ENCODE data around the gene DCUN1D4.
"Not testable (repeated sequence)": the region's sequence is repeated elsewhere in the genome, so short reads cannot be mapped to it uniquely, and the experiment has no call there.

DCUN1D4 gene

DNA sequence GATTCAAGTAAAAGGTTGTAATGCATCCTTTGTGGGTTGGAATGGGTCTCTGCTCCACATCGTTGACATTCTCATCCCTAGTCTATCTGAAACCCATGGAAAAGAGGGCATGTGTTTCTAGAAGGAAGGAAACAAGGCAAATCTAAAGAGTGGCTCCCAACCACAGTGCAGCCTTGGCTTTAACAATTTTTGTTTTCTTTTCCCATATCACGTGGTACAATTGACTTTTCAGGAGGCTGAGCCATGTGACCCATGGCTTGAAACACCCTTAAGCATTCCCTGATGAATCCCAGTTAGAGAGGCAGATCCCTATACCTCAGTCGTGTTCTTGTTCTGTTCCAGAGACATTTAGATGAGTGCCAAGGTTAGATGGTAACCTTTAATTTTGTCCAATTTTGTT, 12.8 kb downstream of the DCUN1D4 start:
- DNase-seq = no peak

DNA sequence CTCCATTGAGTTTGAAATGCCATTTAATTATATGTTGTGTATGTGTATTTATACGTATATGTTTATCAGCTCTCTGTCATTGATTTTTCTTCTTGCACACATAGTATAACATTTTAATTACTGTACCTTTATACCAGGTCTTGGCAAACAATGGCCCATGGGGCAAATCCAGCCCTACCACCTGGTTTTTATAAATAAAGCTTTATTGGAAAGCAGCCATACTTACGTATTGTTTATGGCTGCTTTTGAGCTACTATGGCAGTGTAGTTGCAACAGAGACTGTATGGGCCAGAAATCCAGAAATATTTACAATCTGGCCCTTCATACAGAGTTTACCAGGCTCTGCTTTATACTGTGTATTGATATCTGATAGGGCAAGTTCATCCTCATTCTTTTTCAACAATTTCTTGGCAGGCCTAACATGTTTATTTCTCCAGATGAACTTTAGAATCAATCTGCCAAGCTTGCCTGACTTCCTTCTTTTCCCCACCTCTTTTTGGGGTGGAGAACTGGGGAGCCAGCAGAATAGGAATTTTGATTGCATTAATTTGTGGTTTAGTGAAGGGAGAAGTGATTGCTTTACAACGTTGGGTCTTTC, 15.8 kb downstream of the DCUN1D4 start:
- peak; percentile 12 to 20 for DNase-seq

DNA sequence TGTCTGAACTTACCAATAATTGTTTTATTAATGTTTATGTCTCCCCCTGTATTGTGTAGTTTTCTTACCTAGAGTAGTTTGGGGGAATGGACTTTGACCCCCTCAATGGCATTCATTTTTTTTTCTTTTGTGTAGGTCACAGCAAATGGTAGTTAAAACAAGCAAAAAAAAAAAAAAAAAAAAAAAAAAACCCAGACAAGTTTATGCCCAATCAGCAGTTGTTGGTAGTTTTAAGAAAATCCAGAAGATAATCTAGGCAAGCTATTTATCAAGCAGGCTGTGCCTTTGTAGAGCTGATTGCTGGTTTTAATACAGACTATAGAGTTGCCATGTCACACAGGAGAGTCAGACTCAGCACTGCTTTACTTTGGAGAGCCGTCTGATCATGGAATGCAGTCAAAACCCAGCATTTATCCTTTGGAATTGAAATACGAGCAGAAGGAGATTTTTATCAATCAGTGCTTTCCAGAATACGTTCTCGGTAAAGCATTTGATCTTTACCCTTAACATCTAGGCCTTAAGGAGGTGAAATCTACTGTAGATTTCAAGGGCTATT, 16.6 kb downstream of the DCUN1D4 start:
- no peak for DNase-seq

DNA sequence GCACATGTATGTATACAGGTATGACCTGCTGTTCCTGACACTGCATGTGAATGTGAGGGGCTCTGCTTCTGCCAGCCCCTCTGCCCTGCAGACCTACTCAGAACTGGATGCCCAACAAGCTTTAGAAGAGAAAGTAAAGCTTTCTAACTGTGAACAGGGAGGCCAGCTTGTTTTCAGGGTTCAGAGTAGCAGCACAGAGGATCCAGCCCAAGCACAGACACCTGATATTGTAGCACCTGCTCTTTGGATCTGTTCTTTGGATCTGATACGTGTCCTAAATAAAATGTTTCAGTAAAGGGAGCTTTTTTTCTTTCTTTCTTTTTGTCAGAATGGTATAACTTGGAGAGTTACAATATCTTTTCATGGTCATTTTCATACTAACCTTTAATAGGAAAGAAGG, 19.2 kb downstream of the DCUN1D4 start:
- DNase-seq = no peak

DNA sequence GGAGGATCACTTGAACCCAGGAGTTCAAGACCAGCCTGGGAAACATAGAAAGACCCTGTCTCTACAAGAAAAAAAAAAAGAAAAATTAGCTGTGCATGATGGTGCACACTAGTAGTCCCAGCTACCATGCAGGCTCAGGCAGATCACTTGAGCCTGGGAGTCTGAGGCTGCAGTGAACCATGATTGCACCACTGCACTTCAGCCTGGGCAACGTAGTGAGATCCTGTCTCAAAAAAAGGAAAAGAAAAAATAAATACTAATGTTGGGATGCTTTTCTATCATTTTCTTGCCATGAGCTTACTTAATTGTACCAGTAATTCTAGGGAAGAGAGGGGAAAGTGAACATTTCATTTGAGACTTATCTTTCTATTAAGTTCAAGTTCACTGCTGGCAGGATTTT, 19.8 kb downstream of the DCUN1D4 start:
- DNase-seq = no peak

DNA sequence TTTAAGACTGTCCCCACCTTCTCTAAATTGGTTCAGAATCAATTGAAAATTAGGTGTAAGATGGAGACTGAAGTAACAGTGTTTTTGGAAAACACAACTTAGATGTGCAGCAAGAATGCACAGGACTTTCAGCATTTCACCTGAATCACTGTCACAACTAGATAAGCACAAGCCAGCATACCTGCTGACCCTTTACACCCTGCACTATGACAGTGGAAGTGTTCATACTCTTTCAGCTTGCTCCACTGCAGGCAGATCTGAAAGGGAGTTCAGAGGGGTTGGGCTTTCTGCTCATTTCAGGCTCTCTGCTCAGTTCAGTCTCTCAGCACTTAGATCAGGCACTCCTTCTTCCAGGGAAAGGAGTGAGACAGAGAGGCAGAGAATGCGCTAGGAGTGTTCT, 22.8 kb downstream of the DCUN1D4 start:
- DNase-seq = no peak

DNA sequence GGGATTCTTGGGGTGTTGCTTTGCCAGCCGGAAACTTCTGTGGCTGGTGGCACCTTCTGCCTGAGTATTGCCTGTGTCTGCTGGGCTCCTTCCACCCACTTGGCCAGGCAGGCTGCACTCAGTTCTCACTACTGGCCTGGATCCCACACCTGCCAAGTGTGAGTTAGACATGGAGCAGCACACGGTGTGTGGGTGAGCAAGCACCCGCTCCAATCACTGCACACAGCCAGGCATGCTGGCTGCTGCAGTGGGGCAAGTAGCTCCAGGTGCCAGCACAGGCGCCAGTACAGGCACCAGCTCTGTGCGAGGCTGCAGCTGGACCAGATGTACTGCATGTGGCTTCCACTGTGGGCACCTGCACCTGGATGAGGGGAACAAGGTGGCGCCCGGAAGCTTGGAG, 23.9 kb downstream of the DCUN1D4 start:
- DNase-seq = no peak

DNA sequence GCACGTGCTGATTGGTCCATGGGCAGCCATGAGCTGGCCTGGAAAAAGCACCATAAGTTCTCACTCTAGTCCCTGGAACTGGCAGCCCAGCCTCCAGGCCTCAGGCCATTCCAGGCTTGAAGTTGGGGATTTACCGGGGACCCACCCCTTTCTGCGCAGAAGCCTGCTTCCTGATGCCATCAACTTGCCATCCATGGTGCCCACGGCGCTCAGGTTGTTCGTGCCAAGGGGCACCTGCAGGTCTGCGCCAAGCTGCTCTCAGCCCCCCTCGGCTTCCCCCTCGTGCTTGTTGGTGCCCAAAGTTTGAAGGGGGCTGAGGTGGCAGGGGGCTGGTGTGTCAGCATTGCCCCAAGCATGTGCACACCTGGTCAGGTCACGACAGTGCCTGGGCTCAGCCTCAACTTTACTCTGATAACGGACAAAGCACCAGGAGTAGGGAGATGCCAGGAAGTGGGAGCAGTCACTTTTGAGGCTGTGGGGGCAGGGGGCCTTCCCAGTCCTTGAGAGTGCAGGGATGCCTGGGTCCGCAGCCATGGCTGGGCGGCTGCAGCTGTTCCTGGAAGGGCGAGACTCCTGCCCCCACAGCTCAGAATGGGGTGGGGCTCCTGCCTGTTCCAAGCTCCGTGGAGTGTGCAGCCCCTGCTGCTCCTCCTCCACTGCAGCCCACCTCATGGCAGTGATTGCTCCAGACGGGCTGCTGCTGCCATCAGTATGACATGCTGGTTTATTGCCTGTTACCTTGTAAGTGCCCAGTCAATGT, 24.9 kb downstream of the DCUN1D4 start:
- DNase-seq = no peak

DNA sequence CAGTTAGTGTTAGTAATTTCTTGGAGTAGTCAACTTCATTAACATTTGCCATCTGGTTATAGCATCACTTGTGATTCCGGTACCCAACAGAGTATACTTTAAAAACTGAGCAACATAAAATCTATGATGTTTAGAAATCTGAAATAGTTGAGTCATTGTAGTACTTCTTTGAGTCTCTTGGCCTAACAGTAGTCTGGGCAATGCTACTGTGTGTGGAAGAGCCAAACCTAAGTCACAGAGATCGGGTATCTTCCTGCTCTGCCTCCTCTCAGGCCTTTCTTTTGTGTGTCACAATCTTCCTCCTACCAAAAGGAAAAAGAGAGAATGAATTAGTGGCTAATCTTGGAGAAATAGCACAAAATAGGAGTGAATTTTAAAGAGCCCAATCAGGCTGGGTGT, 25.5 kb downstream of the DCUN1D4 start:
- DNase-seq = no peak

DNA sequence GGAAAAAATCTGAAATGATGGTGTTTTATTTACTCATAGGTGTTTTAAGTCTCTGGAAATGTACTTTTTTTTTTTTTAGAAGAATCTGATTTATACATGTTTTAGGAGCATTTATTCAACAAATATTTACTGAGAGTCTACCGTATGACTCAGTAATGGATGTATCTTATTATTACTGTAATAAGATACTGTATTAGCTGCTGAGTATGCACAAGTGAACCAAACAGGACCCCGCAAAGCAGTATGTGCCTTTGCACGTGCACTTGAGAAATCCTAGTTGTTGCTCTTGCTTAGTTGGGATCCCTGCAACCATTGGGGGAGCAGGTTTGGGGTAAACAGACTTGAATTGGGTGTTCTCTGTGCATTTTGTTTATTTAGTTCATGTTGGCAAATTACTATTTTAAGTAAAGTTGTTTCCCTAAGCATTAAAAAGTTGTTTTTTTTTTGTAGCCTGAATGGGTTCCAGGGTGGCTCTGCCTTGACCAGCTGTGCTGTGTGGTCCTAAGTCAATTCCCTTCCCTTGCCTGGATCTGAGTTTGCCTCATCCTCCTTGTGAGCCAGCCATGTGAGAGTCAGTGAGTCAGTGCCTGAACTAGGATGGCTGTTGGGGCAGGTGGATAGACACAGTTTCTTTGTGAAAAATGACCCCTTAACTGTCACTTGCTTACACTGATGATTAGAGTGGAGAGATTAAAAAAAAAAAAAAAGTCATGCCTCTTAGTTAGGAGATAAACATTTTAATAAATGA, 27.7 kb downstream of the DCUN1D4 start:
- no peak for DNase-seq

DNA sequence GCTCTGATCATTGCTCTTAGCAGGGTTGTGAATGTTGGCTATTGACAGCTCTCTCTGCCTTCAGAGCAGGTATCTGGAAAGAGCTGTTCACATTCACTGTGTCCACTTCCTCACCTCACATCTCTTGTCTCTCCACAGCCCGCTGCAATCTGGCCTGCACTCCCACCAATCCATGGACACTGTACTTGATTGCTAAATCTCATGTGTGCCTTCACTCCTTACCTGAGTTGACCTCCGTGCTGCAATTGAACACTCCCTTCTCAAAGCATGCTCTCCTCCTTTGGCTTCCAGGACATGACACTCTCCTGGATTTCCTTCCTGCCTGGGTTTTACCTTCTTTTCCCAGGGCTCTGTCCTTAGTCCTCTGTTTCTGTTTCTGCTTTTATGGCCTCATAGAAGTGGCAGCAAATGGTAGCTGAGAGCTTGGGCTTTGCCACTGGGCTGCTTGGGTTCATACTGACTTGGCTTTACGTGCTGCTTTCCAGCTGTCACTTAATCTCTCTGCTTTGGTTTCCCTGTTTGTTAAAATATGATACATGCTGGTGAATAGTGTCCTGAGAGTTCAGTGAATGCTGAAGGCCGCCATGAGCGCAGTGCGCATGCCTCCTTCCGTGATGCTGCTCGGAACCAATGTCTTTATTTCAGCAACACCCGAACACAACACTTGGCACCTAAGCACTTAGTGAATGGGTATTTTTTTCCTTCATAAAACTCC, 29.5 kb downstream of the DCUN1D4 start:
- DNase-seq = no peak

DNA sequence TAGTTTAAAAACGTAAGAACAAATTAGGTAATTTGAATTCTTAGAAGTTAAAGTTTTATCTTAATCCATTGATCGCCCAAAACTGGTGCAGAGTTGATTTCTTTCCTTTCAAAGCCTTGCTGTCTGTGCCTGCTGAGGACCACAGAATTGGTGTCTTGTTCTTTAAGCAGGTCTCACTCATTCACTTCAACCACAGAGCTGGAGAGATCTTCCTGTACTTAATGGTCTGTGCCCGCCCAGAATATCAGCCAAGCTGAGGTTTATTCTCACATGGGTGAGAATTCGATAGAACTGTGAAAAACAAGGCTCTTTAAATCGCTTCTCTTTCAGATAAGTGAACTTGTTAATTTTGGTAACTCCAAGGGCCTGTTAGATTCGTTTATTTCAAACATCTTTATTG, 31.6 kb downstream of the DCUN1D4 start:
- DNase-seq = no peak

DNA sequence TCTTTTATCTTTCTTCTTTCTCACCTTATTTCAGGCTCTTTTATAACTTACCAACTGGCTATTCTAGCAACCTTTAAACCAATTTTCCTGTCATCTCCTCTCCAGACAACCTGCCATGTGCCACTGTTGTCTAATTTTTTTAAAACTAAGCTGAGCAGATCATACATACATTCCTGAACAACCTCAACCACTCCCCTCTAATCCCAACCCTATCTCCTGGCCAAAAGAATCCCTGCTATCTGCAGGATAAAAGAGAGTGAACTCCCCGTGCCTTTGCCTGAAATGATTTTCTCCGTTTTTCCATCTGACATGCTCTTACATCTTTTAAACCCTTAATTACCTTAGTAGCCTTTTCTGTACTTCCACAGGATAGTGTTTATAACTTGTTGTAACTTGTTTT, 35.5 kb downstream of the DCUN1D4 start:
- DNase-seq = no peak

DNA sequence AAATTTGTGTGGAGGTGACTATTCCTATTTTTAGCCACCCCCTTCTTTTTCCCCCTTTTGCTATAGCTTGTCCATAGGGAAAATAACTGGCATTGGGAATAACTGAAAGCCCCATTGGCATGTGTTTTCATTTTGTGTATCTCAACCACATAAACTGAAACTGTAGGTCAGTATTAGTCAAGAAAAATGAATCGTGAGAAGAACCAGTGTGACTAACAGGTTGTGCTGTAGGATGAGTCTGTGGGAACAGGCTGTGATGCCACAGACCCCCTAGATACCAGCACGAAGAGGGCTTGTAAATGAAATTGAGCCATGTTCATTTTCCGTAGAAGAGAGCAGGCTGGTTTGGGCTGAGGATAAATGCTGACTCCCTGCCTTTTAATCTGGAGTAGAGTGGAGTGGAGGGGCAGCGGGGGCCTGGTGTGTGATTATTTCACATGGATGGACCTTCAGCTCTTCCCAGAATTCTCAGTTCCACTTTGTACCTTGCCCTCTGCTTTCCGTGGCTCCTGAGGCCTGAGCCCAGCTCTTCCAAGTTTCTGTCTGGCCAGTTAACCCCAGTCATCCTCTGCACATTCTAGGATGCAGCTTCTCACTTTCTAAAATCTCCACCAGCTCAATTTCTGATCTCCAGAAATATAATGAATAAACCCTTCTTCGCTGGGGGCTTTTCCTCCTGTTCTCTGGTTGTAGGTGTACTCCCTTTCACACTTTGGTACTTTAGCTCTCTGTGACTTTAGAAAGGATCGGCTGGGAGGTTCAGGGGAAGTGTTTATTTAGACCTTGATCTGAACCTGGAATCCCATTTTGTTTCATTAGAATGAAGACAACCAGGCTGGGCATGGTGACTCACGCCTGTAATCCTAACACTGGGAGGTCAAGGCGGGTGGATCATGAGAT, 37.3 kb downstream of the DCUN1D4 start:
- no peak for DNase-seq

DNA sequence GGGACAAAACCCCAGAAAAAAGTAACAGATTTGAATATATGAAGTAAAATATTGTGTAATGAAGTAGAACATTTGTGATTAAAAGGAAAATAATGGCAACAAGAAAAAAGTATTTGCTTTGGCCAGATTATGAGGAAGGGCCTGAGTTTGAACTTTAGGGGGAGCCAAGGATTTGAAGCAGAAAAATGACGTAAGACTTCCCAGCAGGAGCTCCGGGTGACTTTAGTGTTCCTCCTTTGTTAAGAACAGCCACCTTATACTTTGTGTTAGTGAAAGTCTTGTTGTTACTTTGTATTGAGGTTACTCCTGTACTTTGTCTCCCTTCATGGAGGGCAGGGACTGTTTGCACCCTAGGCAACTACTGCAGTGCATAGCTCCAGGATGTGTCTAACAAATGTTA, 41.1 kb downstream of the DCUN1D4 start:
- no peak for DNase-seq

DNA sequence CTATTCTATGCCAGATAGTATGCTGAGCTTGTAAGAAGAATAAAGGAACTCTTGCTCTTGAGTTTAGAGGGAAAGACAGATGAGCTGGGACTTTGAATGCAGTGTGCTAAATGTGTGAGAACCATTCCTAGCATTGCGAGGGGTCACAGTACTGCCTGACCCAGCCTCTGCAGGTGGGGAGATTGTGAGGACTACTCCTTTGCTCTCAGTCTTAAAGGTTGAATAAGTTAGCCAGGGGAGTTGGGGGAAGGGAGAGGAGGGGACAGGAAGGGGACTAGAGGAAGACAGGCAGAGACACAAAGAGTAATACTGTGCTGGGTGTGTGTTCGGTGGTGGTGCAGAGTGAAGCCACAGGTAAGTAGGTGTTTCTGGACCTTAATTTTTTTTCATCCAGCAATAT, 41.7 kb downstream of the DCUN1D4 start:
- no peak for DNase-seq

DNA sequence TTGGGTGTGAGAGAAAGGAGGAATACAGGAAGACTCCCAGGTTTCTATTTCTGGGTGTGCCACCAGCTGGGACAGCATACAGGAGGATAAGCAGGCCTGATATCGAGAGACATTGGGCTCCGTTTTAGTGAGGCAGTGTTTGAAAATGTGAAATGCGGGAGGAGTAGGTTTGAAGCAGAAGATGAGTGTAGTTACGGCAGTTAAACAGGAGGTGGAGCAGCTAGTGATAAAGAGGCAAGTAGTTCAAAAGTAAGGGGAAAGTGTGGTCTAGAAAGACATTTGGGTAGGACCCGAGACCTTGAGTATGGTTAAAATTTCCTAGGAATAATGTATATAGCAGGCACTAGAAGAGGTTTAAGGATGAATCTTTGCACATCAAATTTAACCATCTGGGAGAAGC, 42.4 kb downstream of the DCUN1D4 start:
- peak in 1 of 2 donors; percentile 23 for DNase-seq

DNA sequence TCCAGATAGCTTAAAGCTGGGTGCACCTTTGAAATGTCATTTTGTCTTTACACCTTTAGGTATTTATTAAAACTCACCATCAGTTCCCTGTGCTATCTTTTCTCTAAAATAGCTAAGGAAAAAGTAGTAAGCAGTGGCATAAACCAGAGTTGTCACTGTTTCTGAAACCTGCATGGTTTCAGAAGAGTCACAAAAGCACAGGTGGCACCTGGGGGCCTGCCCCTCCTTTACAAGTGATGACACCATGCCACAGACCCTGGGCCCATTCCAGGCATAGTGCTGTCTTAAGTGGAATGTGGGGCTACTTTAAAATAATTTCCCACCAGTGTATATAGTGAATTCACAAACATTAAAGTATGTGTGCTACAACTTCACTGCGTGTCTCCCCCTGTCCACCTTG, 47.8 kb downstream of the DCUN1D4 start:
- no peak for DNase-seq

DNA sequence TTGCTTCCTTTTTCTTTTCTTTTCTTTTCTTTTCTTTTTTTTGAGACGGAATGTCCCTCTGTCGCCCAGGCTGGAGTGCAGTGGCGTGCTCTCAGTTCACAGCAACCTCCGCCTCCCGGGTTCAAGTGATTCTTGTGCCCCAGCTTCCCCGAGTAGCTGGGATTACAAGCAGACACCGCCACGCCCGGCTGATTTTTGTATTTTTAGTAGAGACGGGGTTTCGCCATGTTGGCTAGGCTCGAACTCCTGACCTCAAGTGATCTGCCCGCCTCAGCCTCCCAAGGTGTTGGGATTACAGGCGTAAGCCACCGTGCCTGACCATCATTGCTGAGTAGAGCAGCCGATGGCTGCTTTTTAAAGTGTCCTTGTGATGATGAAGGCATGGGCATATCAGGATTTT, 50.4 kb downstream of the DCUN1D4 start:
- DNase-seq = not testable (repeated sequence)

DNA sequence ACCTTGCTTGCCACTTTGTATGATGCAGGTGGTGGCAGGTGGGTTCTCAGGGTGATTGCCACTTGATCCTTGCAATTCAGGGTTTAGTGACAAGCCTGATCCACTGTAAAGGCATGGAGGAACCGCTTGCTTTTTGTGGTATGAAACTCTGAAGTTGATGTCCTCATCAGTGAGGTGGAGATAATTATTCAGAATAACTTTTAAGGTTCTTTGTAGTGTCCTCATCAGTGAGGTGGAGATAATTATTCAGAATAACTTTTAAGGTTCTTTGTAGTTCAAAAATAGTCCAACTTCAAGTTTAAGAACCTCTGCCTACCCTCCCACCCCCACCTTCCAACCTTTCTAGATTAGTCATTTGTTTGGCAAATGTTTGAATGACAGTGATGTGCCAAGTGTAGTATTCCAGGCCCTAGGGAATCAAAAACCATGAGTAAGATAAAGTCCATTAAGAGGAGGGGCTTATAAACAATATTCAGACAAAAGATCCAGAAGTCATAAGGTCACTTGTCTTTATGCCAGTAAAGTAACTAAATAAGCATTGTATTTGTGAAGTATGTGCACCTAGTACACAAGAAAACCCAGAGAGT, 51.2 kb downstream of the DCUN1D4 start:
- no peak for DNase-seq

DNA sequence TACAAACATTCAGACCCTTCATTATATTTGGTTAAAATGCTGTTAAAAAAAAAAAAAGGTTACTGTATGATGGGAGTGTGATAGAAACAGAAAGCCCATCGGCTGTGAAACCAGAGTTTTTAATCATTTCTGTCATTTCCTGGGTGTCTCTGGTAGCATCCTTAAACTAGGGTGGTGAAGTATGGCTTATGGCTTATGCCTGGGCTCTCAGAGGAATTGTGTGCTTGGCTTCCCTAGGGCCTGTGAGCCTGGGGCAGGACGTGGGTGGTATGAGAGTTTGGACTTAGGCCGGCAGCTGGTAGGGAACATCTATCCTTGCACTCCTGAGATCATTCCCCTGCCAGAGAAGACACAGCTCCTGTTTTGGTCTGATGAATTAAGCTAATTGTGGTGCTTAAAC, 52.2 kb downstream of the DCUN1D4 start:
- no peak for DNase-seq

Measured in inflammatory macrophage treated with lipopolysaccharide for 1 hour (primary cell).